Heart right ventricle (tissue), 16 donors: ENCODE measurements around the gene GRK5. TPM values are rescaled to one million over a fixed set of nuclear protein-coding genes. Genes with fewer than 3 reads are reported as not detected.
A peak's percentile ranks its signal among the peaks of the same experiment; 100 is the strongest.
"Not testable (repeated sequence)": the region's sequence is repeated elsewhere in the genome, so short reads cannot be mapped to it uniquely, and the experiment has no call there.

Source experiments
- ATAC-seq, 8 donors: fragments of 200-7000 bp; cut with Tn5 transposase; one replicate each; pipeline ENCODE4 v1.9.1; 2020; ENCODE audit warnings: mild to moderate bottlenecking in 8 of 8, moderate library complexity in 8 of 8, moderate number of reproducible peaks in 1 of 8
- DNase-seq, 2 donors: peaks; one replicate each; pipeline ENCODE4 v3.0.0-alpha.2; 2020
- H3K27ac ChIP-seq, 10 donors: fragments of 200-600 bp; sonication (generic) in 2 of 10; one replicate each; pipeline versions ENCODE4 v1.5.0 to v1.8.0; 2020 to 2022; ENCODE audit warnings: mild to moderate bottlenecking in 3 of 10
- H3K27me3 ChIP-seq, 7 donors: fragments of 200-600 bp; one replicate each; pipeline ENCODE4 v1.8.0; 2021 to 2022; ENCODE audit warnings: mild to moderate bottlenecking in 2 of 7
- H3K36me3 ChIP-seq, 9 donors: fragments of 200-600 bp; sonication (generic) in 1 of 9; one replicate each; pipeline versions ENCODE4 v1.5.0 to v1.8.0; 2020 to 2022; ENCODE audit warnings: mild to moderate bottlenecking in 2 of 9
- H3K4me1 ChIP-seq, 9 donors: fragments of 200-600 bp; sonication (generic) in 1 of 9; one replicate each; pipeline versions ENCODE4 v1.5.0 to v1.8.0; 2020 to 2022; ENCODE audit warnings: mild to moderate bottlenecking in 4 of 9
- H3K4me3 ChIP-seq, 10 donors: fragments of 200-600 bp; sonication (generic) in 2 of 10; one replicate each; pipeline versions ENCODE4 v1.5.0 to v1.8.0; 2020 to 2022; ENCODE audit warnings: mild to moderate bottlenecking in 7 of 10, moderate library complexity in 2 of 10
- H3K9me3 ChIP-seq, 11 donors: fragments of 200-600 bp in 10 of 11; sonication (generic) in 2 of 11; one replicate each; pipeline versions ENCODE4 v1.5.0 to v1.8.0; 2013 to 2022; ENCODE audit warnings: mild to moderate bottlenecking in 2 of 11, control low read depth in 1 of 11, moderate library complexity in 1 of 11
- WGBS, 2 donors: extraction: QIAGEN DNeasy Blood & Tissue Kit; methylation state at CpG; one replicate each; pipeline ENCODE4 v1.1.7; 2013; ENCODE audit warnings: inconsistent platforms in 1 of 2; 5-methylcytosine and 5-hydroxymethylcytosine counted together
- intact Hi-C, 10 donors: fragments of 100-400 bp; cut with DNase I; formaldehyde crosslinking; loops; one replicate each; pipeline versions ENCODE4 v1.11.1 to v1.14.2; 2022
- polyA plus RNA-seq, 2 donors: library from polyadenylated mRNA; stranded (reverse); fragments of 200-250 nt; gene quantifications; one replicate each; pipeline ENCODE4 v1.2.3, GENCODE V29; 2013
- total RNA-seq, 10 donors: library from RNA; stranded (reverse); fragmentation: NEBNext Ultra II Directional in 3 of 10; extraction: Animal tissue kit (Norgen Biotek cat#: 25700) in 3 of 10; gene quantifications; one replicate each; pipeline versions ENCODE4 v1.2.1 to v1.2.4, GENCODE V29; 2021 to 2023
- TF ChIP-seq, protein P1 (sequence below), 9 donors: fragments of 200-600 bp; sonication (generic) in 2 of 9; IDR thresholded peaks; one replicate each; pipeline versions ENCODE4 v1.5.0 to v1.8.0; 2021 to 2022; ENCODE audit warnings: antibody characterized with exemption in 9 of 9, mild to moderate bottlenecking in 5 of 9, moderate library complexity in 1 of 9
- donor health status: Arrhythmogenic right ventricular cardiomyopathy.
- donor health status: ischemic (EF 13 %, LVEDD 7.1; RV severe dilation, severe dysfunction).
- donor health status: healthy with polysubstance abuse.
- donor health status: DM: no; HTN: yes; CAD: no.
- donor health status: DM: no; HTN: no; CAD: no.
- donor health status: ischemic (EF 25% LVEDD 6.9; RV normal size, moderate dysfunction).
- donor health status: ischemic (EF 25% LVEDD 5.7; RV mildly dilated, moderate dysfunction).
- donor health status: healthy.
- donor health status: DM: yes; HTN: yes; CAD: no.
- donor health status: Ischemic cardiomyopathy.
- donor health status: ischemic (EF 35%, LVEDD 5.7; RV mildly dilated, moderate dysfunction).
- donor health status: nonischemic (EF 11% LVEDD 7.7; RV severe dilation, severe dysfunction).
- donor health status: DM: yes; HTN: yes; CAD: no.
- donor health status: PGD.
- donor health status: ischemic (EF 29% LVEDD 5.4; RV normal size, mild dysfunction).
- donor health status: nonischemic (EF 23%, LVEDD 6.1; RV moderate dilation, normal function).

GRK5 gene
- total and polyA plus RNA-seq, 12 donors, result 11.8 to 80.5 (median 26.6) TPM

DNA sequence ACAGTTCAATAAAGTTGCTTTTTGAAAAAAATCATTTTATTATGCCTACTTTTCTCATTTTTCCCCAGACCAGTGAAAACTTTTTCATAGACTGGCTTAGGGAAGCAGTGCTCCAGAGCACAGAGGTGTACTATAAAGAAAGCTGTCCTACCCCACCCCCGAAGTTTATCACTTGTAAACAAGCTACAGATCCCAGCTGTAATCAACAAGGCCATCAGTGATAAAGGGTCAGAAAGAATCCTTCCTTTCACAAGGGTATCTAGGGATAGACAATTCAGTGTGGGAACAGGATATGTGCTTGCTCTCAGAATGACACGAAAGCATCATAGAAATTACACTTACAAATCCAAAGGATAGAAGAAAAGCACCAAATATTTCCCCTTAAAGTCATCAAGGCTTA, 33.3 kb upstream of the GRK5 start:
- peaks cover 0 to 81% (median 40%) of the 10 kb centered on the region in 9 donors for H3K36me3 ChIP-seq
- H3K27ac ChIP-seq, result no peak overlapping the region
- 58 to 67% methylated on average over 2 of the region's 2 CpGs for WGBS, 2 donors
- no peak overlapping the region for H3K4me3 ChIP-seq
- no peaks in the 10 kb centered on the region for H3K9me3 ChIP-seq
- no peaks in the 10 kb centered on the region for H3K27me3 ChIP-seq
- DNase-seq (no peak), ATAC-seq (no peak)
- intact Hi-C loops, result loop anchor here in 1 of 10 donors (10.0 kb wide), 1 partner anchor 421 kb away; the partner anchor contains the start of gene TIAL1
- TF ChIP-seq, protein P1, sequence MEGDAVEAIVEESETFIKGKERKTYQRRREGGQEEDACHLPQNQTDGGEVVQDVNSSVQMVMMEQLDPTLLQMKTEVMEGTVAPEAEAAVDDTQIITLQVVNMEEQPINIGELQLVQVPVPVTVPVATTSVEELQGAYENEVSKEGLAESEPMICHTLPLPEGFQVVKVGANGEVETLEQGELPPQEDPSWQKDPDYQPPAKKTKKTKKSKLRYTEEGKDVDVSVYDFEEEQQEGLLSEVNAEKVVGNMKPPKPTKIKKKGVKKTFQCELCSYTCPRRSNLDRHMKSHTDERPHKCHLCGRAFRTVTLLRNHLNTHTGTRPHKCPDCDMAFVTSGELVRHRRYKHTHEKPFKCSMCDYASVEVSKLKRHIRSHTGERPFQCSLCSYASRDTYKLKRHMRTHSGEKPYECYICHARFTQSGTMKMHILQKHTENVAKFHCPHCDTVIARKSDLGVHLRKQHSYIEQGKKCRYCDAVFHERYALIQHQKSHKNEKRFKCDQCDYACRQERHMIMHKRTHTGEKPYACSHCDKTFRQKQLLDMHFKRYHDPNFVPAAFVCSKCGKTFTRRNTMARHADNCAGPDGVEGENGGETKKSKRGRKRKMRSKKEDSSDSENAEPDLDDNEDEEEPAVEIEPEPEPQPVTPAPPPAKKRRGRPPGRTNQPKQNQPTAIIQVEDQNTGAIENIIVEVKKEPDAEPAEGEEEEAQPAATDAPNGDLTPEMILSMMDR (IDR thresholded peaks at IDR 0.05), result no peak
- H3K4me1 ChIP-seq, result peaks cover 0 to 24% (median 17%) of the 10 kb centered on the region in 9 donors

DNA sequence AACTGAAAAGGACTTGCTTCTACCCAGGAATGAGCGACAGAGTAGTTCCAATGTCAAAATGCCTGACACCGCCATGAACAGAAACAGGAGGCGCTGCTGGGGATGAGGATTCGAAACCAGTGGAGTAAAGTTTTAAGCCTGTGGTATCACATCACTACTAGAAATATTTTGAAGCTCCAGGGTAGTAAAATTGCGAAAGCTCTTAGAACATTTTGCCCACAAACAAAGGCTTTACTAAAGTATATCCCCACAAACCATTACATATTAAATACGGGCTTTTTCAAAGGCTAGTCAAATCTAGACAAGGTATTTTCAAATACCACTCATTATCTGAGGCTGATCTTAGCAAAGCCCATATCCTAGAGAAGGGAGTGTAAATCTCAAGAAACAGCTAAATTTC, 31.2 kb upstream of the GRK5 start:
- Histone ChIP-seq H3K4me1 (peaks cover 0 to 29% (median 20%) of the 10 kb centered on the region in 9 donors), H3K4me3 (no peak overlapping the region), H3K36me3 (peaks cover 0 to 60% (median 29%) of the 10 kb centered on the region in 9 donors), H3K9me3 (no peaks in the 10 kb centered on the region), H3K27ac (no peak overlapping the region), H3K27me3 (no peaks in the 10 kb centered on the region)
- 94 to 99% methylated on average over 6 of the region's 6 CpGs for WGBS, 2 donors
- ATAC-seq (no peak), DNase-seq (no peak)
- intact Hi-C loops, result loop anchor here in 2 of 10 donors (5.0 to 10.0 kb wide), 2 partner anchors 94 to 419 kb away; partner anchors contain the start of genes EIF3A (in 1 of the 2) and TIAL1 (in 1 of the 2)
- TF ChIP-seq, protein P1 (IDR thresholded peaks at IDR 0.05), result no peak

DNA sequence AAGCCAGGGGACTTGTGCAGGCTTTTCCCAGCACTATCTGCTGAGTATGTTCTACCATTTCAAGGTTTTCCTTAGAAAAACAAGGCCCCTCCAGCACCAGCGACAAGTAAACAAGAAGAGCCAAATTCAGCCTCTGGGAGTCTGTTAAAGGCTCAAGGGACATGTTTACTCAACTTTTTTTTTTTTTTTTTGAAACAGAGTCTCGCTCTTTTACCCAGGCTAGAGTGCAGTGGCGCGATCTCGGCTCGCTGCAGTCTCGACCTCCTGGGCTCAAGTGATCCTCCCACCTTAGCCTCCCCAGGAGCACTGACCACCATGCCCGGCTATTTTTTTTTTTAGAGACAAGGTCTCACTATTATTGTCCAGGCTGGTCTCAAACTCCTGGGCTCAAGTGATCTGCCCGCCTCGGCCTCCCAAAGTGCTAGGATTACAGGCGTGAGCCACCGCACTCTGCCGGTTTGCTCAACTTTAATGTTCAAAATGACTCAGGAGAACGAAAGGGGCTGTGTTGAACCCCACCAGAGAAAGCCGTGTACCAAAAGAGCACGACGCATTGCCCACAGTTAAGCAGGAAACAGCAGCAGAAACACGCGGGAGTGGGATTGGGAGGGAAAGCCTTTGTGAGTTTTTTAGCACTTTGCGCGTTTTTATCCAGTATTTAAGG, 29.5 kb upstream of the GRK5 start:
- TF ChIP-seq, protein P1 (IDR thresholded peaks at IDR 0.05), result no peak
- H3K36me3 ChIP-seq, result peaks cover 0 to 44% (median 16%) of the 10 kb centered on the region in 9 donors
- ATAC-seq (peak in 7 of 8 donors; percentile 1 to 13 (median 6)), DNase-seq (no peak)
- H3K27me3 ChIP-seq, result no peaks in the 10 kb centered on the region
- peaks cover 0 to 29% (median 20%) of the 10 kb centered on the region in 9 donors for H3K4me1 ChIP-seq
- 21 to 22% methylated on average over 21 of the region's 21 CpGs for WGBS, 2 donors
- no peaks in the 10 kb centered on the region for H3K9me3 ChIP-seq
- peak overlapping the region; percentile 59 to 90 (median 76) for H3K4me3 ChIP-seq
- intact Hi-C loops, result loop anchor here in 2 of 10 donors (5.0 to 10.0 kb wide), 2 partner anchors 96 to 417 kb away; partner anchors contain the start of genes EIF3A (in 1 of the 2) and TIAL1 (in 1 of the 2)
- peak overlapping the region in 9 of 10 donors; percentile 86 to 96 (median 90) for H3K27ac ChIP-seq

DNA sequence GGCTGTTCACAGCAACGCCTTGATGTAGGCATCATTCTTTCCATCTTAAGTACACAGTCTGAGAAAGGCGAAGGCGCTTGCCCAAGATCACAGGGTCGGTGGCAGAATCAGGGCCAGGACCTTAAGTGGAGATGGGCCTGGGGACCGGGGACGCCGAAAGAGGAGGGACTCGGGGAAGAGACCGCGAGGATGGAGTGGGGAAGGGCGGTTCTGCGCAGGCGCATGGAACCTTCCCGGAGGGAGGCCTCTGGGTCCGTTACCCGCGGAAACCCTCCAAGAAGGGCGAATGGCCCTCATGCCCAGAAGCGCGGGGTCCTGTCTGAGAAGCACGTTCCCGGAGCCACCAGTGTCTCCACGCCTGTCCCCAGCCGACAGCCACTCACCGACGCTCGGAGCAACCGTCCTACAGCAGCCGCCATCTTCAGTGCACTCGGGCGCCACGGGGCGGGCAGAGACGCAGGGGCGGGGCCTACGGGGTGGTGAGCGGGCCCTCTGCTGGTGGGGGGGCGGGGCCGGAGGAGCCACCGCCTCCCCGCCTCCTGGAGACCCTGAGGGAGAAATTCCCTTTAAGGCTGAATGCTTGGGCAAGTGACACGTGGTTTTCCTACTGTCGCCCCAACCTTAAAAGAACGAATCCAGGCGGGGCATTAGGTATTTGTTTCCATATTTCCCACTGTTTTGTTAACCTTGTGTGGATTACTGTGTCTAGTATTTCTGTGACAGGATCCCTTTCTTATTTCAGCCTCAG, 28.8 kb upstream of the GRK5 start, which contains the start of gene PRDX3:
Gene PRDX3 (minus strand): TSS at position 441 of the 748 bp plus-strand sequence. CDS start 22 bp downstream, at position 419.
- DNase-seq (peak; percentile 93 to 95), ATAC-seq (peak; percentile 99 to 100 (median 99))
- Histone ChIP-seq H3K36me3 (peaks cover 0 to 37% (median 9%) of the 10 kb centered on the region in 9 donors), H3K4me3 (peak within 1 kb of the TSS; percentile 59 to 90 (median 76)), H3K27ac (peak within 1 kb of the TSS; percentile 80 to 96 (median 90)), H3K4me1 (peaks cover 0 to 29% (median 20%) of the 10 kb centered on the region in 9 donors), H3K9me3 (no peaks in the 10 kb centered on the region), H3K27me3 (no peaks in the 10 kb centered on the region)
- 0 to 1% methylated on average over 45 of the region's 45 CpGs for WGBS, 2 donors
- TF ChIP-seq, protein P1 (IDR thresholded peaks at IDR 0.05), result peak in 7 of 9 donors; percentile 21 to 54 (median 29)
- intact Hi-C loops, result loop anchor here in 2 of 10 donors (5.0 to 10.0 kb wide), 2 partner anchors 96 to 416 kb away; partner anchors contain the start of genes EIF3A (in 1 of the 2) and TIAL1 (in 1 of the 2)

DNA sequence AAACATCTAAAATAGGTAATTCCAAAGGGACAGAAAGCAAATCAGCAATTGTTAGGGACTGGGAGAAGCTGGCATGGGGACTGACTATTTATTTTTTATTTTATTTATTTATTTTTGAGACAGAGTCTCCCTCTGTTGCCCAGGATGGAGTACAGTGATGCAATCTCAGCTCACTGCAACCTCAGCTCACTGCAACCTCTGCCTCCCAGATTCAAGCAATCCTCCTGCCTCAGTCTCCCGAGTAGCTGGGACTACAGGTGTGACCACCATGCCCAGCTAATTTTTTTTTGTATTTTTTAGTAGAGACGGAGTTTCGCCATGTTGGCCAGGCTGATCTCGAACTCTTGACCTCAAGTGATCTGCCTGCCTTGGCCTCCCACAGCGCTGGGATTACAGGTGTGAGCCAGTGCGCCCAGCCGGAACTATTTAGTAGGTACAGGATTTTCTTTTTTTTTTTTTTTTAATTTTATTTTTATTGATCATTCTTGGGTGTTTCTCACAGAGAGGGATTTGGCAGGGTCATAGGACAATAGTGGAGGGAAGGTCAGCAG, 26.4 kb upstream of the GRK5 start:
- H3K27me3 ChIP-seq, intact Hi-C loops, DNase-seq, H3K9me3 ChIP-seq, H3K4me3 ChIP-seq, H3K27ac ChIP-seq, ATAC-seq: not testable (repeated sequence)
- Histone ChIP-seq H3K36me3 (peaks cover 0 to 14% (median 0%) of the 10 kb centered on the region in 9 donors), H3K4me1 (peaks cover 0 to 28% (median 20%) of the 10 kb centered on the region in 9 donors)
- 96% methylated on average over 7 of the region's 7 CpGs for WGBS, 2 donors
